Activated CD4-positive, alpha-beta T cell treated with anti-CD3 and anti-CD28 coated beads, Interleukin-2, amount 50 U/mL, for 24 hours (primary cell): ENCODE data around the gene TTC39C.
A peak's percentile ranks its signal among the peaks of the same experiment; 100 is the strongest.

ENCODE experiments used
- DNase-seq, 2 donors: peaks; one replicate each; pipeline ENCODE4 v3.0.0-alpha.2; 2020; ENCODE audit warnings: low read depth in 1 of 2, low spot score in 1 of 2

TTC39C gene

GRCh38 chr18:23992089-23992940 is 22.2 kb upstream of the TTC39C start:
- no peak for DNase-seq

GRCh38 chr18:23992941-23993280 is 21.6 kb upstream of the TTC39C start:
- DNase-seq = no peak

- DNase-seq = no peak
These were observed 20.1 kb upstream of the TTC39C start for GRCh38 chr18:23994361-23994902.

GRCh38 chr18:23995180-23995579 is 19.4 kb upstream of the TTC39C start:
- DNase-seq = no peak

GRCh38 chr18:23998018-23998417 is 16.5 kb upstream of the TTC39C start:
- DNase-seq = no peak

GRCh38 chr18:23998820-23999219 is 15.7 kb upstream of the TTC39C start:
- DNase-seq = no peak

- no peak for DNase-seq
These were observed 13.7 kb upstream of the TTC39C start for GRCh38 chr18:24000613-24001490.

- DNase-seq = no peak
These were observed 12.1 kb upstream of the TTC39C start for GRCh38 chr18:24002479-24002878.

- no peak for DNase-seq
These were observed 11.3 kb upstream of the TTC39C start for GRCh38 chr18:24003288-24003687.

- no peak for DNase-seq
These were observed 10.5 kb upstream of the TTC39C start for GRCh38 chr18:24003903-24004640.

- no peak for DNase-seq
These were observed 7.7 kb upstream of the TTC39C start for GRCh38 chr18:24006712-24007313.

- no peak for DNase-seq
These were observed 5.3 kb upstream of the TTC39C start for GRCh38 chr18:24009246-24009645.

- DNase-seq = no peak
These were observed 4.8 kb upstream of the TTC39C start for GRCh38 chr18:24009651-24010333.

- no peak for DNase-seq
These were observed 3.9 kb upstream of the TTC39C start for GRCh38 chr18:24010673-24011072.

GRCh38 chr18:24011123-24011917 is 3.2 kb upstream of the TTC39C start:
- DNase-seq = no peak

- no peak for DNase-seq
These were observed 1.5 kb upstream of the TTC39C start for GRCh38 chr18:24013051-24013450.

GRCh38 chr18:24014986-24015638 is 558 bp downstream of the TTC39C start:
- DNase-seq = peak in 1 of 2 donors; percentile 29

GRCh38 chr18:24015639-24016631 is 1.4 kb downstream of the TTC39C start:
- no peak for DNase-seq
